ENCODE results near the gene RPL28.

- TF ChIP-seq, protein P1, sequence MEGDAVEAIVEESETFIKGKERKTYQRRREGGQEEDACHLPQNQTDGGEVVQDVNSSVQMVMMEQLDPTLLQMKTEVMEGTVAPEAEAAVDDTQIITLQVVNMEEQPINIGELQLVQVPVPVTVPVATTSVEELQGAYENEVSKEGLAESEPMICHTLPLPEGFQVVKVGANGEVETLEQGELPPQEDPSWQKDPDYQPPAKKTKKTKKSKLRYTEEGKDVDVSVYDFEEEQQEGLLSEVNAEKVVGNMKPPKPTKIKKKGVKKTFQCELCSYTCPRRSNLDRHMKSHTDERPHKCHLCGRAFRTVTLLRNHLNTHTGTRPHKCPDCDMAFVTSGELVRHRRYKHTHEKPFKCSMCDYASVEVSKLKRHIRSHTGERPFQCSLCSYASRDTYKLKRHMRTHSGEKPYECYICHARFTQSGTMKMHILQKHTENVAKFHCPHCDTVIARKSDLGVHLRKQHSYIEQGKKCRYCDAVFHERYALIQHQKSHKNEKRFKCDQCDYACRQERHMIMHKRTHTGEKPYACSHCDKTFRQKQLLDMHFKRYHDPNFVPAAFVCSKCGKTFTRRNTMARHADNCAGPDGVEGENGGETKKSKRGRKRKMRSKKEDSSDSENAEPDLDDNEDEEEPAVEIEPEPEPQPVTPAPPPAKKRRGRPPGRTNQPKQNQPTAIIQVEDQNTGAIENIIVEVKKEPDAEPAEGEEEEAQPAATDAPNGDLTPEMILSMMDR (tag by site-specific recombination; IDR thresholded peaks at IDR 0.05): no peak
- no peak for TF ChIP-seq ZFP41 (tag by site-specific recombination; IDR thresholded peaks at IDR 0.05; ENCODE audit: borderline replicate concordance)
Measured at GRCh38 chr19:55353803-55354697, 31.7 kb upstream of the RPL28 start.
